ENCODE results near the gene MALSU1.

The MALSU1 gene

DNA sequence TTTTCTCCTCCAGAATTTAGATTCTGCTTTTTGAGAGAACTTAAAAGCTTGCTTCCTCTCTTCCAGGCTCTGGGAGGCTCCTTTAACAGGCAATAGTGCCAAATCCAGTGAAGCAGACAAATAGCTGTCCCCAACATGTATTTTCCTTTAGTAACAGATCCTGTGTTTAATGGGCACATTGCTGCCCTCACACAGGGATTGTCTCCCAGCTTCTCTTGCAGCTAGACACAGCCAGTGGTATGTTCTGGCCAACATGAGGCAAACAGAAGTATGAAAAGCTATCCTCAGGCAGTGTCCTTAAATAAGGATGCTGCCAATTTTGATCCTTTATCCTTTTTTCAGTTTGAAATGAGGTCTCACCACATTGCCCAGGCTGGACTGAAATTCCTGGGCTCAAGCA, 38.2 kb downstream of the MALSU1 start:
- no peak for DNase-seq

DNA sequence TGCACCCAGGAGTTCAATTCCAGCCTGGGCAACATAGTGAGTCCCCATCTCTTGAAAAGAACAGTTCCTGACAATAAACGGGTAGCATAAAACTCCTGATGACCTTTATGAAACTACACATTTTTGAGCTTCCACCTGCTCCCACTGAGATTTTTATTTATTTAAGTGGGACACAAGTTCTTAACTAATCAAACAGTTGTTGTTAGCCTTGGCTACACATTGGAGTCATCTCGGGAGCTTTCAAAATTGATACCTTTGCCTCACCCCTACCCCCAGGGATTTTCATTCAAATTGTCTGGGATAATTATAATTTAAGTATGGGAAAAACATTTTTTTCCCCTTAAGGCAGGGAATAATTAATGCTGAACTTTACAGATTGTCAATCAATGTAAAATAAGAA, 39.3 kb downstream of the MALSU1 start:
- no peak for DNase-seq

DNA sequence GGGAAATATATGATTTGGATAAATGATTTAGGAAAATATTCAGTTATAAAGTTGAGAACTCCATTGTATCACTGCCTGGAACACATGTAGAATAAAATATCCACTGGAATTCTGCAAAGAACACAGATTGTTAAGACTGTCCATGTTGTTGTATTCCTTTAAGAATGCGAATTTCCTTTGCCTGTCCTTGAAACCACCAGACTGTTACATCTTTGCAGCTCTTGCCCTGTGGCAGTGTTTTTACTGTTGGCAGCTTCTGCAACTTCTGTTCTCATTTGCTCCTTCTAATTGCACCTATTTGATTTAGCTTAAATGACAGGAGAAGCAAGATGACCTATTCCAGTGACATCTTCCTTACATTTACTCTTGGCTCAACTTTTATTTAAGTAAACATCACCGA, 39.7 kb downstream of the MALSU1 start:
- no peak for DNase-seq

DNA sequence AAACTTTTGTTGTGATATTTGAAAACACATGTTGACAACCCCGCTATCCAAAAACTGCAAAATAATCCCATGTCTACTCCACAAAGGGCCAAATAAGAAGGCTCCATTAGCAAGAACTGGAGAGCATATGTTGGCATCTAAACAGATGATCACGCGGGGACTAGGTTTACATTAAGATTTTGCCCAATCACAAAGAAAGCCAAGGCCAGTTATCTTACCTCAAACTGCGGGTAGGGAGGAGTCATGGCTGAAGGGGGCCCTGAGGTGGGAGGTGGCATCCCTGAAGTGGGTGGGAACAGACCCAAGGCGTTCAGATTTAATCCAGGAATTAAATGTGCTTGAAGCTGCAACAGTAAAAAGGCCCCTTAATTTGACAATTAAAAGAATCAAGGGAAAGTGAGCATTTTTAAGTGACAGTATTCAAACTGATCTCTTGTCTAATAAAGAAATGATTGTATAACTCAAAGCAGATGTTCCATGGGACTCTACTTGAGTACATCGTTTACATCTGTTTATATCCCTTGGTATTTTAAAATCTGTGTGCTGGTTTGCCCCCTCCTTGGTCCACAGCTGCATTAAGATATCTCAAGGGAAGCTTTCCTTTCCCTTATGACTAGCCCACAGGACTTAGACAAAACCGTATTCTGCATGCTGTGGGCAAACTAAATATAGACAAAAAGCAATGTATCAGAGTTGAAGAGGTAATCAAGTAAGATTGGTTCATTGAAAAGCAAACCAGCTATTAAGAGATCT, 42.9 kb downstream of the MALSU1 start:
- no peak for DNase-seq

DNA sequence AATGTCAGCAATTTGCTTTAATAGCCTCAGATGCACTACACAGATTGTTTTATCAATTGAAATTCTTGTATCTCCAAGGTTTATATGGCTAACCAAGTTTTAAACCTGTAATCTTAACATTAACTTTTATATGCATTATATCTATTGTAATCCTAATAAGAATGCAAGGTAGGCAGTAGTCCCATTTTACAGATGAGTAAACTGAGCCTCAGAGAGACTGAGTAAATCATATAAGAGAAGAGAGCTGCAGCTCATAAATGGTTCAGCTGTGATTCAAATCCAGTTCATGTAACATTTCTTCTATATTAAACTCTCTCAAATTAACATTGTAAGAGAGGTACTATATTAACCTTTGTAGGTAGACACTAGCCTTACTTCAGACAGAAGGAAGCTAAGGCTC, 44.0 kb downstream of the MALSU1 start:
- no peak for DNase-seq

DNA sequence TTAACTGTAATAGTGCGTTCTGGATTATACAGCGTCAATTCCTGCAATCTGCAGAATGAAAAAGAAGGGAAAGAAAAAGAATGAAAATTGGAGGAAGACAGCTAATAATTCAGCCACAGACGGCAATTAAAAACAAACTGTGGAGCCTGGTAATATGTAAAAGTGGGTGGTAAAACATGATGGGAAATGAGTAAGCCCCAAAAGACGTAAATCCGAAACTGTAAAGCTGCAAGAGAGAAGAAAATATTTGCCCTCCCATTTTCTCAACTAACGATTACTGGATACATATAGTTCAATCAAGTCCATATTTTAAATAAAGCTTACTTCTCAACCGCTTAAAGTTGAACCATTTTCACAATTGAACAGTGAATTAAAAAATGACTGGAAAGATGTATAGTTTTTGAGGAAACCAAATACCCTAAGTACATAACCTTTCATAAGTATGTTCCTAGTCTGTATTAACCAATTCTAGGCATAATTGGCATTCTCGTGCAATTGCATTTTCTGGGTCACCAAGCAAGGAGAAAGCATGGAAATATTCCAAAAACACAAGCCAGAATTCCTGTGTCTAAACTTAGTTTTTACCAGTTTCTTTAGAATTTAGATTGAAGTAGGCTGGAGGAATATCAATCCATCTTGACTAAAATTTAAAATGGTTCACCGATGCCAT, 44.8 kb downstream of the MALSU1 start:
- no peak for DNase-seq

DNA sequence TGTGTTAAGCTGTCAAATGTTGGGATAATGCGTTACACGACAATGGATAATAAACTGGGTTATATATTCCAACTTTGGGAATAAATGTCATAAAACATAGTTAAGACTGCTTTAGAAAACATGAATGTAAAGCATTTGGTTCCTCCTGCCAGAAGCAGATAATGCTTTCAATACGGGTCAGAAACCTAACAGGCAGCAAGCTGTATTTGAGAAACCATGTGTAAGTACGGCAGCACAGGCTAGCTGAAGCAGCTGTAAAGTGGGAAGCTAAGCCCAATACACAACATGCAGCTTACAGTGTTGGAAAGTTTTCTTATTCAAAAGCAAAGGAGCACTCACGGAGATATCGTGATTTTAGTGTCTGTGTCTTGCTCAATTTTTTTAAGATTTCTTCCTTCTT, 46.5 kb downstream of the MALSU1 start:
- DNase-seq, result no peak

DNA sequence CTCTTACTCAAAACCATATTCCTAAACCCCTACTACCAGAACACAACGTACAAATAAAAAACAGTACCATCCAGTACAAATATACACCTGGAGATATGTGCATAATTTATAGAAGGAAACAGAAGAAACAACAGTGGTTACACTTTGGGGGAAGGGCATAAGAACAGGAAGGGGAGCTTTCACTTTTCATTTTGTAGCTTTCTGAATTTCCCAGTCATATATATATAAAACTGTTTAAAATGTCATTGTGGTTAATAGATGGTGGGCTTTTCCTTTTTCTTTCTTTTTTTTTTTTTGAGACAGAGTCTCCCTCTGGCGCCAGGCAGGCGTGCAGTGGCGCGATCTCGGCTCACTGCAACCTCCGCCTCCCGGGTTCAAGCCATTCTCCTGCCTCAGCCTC, 47.2 kb downstream of the MALSU1 start:
- no peak for DNase-seq

DNA sequence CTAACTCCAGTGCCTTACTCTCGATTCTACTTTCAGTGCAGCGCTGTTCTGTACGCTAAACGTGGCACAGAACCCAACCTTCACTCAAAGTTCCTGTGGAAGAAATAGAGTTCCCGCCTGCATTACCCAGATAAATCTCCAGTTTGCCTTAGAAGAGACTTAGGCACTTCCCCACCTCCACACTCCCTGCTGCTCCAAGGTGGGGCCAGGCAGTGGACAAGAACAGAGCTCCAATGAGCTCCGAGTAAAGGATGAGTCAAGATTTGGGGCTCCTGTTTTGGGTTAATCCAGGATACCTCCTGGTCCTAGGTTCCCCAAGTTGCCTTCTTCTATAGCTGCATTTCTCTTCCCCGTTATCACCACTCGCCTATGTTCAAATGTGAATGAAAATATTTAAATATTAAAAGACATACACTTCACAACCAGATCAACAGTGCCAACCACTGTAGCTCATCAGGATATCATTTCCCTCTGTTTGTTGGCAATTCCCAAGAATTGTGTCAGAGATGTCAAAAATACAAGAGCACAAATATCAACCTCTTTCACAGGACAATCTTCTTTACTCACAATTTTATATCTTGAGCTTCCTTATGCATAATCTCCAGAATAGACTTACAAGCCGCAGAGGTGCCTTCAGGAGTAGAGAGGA, 48.0 kb downstream of the MALSU1 start:
- DNase-seq, result no peak

DNA sequence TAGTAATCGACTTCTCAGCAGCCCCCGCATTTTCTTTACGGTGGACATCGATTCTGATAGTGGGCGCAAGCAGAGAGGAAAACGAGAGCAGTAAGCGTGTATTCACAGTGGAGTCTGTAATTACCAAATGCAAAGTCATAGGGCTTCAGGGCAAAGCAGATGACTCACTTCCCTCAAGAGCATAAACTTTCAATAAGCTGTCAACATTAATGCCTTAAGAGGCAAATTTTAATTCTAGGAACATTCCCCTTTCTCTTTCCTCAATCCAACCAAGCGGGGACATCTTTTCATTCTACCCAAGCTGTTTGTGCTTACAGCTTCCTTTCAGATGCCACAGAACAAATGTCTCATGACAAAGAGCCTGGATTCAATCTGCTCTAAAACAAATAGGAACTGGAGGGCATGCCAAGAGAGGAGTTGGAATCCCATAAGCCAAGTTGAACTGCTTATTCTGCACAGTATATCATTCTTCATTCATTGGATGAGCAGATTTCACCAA, 48.6 kb downstream of the MALSU1 start:
- DNase-seq, result no peak

DNA sequence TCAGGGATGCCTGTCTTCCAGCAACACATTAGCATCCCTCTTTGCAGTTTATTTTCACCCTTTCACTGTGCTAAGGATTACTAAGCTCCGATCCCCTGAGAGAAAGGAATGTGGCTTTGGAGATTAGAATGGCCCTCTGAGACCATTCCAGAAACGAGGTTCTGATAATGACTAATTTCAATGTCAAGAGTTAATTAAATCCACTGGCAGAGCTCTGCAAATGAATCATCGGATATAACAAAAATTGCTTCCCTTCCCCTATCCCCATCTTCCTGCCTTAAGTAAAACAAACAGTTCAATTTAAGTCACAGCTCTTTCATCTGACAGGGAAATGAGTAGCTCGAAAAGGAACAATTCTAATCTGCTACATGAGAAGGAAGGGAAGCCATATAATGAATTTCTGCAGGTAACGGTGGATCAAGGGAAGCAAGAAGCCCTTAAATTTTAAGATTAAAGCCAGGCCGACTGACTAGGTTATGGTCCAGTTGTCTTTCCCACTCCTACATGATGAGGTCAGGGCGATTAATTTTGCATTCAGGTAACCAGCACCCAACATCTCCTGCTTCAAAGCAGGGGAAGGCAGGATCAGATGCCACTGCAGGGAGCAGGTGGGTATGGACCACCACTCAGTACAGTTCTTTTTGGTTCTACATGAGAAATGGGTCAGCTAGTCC, 50.5 kb downstream of the MALSU1 start:
- DNase-seq, result no peak

DNA sequence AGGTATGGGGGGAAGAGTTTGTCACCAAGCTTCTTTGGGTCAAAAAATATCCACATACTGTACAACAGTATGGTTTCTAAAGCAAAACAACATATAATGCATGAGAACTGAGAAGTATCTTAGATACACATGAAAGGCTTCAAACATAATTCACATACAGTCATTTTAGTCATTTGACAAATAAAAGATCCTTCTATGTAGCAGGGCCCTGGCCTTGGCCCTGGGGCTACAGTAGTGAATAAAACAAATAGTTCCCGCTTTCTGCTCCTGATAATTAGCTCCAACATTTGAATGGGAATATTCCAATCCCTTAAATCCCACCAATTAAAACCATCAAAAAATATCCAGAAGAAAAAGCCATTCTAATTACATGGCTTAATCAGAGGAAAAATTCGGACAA, 51.3 kb downstream of the MALSU1 start:
- DNase-seq, result no peak

DNA sequence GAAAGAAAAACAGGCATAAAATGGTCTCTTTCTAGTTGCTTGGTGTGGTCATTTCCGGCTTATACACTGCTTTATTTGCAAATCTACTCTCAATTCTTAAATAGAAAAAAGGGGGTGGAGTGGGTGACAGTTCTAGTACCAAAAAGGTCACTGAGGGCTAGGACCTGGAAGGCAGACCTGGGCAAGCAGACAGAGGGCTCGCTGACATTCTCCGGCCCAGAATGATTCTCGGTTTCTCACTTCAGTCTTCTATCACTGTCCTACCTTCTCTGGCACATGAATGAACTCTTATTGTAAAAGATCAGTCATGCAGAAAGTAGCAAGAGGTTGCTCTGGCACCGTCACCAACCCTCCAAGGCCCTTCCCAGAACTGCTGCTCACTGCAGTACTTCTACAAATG, 54.0 kb downstream of the MALSU1 start:
- DNase-seq, result no peak

DNA sequence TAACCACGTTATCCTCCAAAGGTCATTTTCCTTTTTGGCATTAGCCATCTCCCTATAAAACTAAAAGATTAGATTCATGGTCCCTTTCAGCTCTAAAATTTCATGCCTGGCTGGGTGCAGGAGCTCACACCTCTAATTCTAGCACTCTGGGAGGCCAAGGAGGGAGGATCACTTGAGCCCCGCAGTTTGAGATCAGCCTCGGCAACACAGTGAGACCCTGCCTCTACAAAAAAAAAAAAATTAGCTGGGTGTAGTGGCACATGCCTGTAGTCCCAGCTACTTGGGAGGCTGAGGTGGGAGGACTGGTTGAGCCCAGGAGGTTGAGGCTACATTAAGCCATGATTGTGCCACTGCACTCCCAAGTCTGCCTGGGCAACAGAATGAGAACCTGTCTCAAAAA, 57.0 kb downstream of the MALSU1 start:
- DNase-seq, result no peak

DNA sequence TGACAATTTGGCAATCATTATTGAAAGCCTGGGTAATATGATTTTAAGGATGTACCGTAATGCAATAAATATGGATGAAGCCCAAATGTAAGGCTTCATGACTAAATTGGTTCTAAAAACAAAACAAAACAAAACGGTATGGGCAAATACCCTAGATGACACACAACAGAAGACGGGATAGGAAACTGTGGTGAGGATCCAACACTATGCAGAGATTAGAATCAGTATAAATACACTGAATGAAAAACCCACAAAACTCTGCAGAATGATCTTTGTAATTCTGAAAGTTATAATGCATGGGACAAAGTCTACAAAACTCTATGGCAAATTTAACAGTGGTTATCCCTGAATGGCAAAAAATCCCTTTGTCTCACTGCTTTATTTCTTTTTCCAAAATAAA, 57.6 kb downstream of the MALSU1 start:
- no peak for DNase-seq

DNA sequence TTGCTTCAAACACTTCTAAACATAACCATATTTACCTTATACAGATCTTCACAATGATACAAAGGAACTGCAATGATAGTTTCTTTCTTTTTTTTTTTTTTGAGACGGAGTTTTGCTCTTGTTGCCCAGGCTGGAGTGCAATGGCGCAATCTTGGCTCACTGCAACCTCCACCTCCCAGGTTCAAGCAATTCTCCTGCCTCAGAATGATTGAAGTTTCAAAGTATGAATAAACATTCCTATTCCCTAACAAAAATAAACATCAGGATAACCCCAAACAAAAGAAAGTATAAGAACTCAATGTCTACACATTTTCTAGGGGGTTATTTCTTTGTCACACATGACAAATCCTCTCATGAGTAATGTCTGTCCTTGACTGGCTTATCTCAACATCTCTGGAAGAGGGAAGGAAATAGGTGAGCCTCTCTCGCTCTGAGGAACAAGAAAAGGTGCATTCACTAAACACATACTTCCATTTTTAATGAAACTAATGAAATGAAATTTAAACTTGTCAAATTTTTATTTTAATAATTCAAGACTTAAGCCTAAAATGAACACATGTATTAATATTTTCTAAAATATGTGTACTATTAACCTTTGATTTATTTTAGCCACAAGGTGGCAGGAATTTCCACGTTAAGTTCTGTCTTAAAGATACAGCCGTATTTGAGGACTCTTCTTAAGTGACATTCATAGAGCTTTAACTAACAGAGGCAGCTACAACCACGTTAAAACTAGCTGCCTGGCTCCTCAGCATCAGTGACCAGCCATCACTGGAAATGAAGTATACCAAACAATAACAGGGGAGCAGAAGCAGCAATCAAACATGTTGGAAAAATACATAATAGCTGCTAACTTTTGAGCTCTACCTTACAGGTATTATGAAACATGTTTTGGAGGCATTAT, 58.3 kb downstream of the MALSU1 start:
- no peak for DNase-seq

DNA sequence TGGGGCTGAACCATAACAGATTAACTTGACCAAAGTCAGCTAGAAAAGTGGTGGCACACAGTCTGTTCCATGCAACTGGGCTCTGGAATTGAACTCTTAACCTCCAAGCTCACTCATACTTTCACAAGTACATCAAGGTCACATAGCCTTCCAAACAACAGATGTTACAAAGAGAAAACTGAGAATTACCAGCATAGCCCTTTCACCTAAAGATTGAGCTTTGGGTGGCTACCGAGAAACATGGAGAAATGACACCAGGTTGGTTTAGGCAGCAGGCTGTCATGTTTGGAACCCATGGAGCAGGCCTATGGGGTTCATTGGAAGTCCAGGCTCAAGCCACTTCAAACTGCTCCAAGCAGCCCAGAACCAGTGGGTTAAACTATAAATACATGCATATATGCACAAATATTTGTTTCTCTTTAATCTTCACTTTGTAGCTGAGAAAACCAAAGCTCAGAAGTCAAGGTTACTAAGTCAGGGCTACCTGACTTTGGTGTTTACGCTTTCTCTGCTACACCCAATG, 59.1 kb downstream of the MALSU1 start:
- no peak for DNase-seq

Data from CD4-positive, alpha-beta T cell treated with Interleukin-17A for 4 hours (primary cell).